Duodenal mucosa (tissue), 2 donors: ENCODE data around the gene TRMT44.
"Not testable (repeated sequence)": the region's sequence is repeated elsewhere in the genome, so short reads cannot be mapped to it uniquely, and the experiment has no call there.

Experiments
- H3K27ac ChIP-seq: one replicate; pipeline ENCODE4 v1.7.0; 2013; ENCODE audit warnings: low read depth, low read length
- H3K27me3 ChIP-seq, 2 donors: one replicate each; pipeline ENCODE4 v1.7.0; 2013; ENCODE audit warnings: low read length in 2 of 2, control low read depth in 1 of 2; ENCODE audit not compliant: insufficient read depth in 2 of 2, control insufficient read depth in 1 of 2
- H3K36me3 ChIP-seq, 2 donors: one replicate each; pipeline ENCODE4 v1.7.0; 2013; ENCODE audit warnings: low read length in 2 of 2, control low read depth in 1 of 2; ENCODE audit not compliant: insufficient read depth in 2 of 2, control insufficient read depth in 1 of 2
- H3K4me1 ChIP-seq, 2 donors: one replicate each; pipeline ENCODE4 v1.7.0; 2013; ENCODE audit warnings: low read length in 2 of 2, control low read depth in 1 of 2; ENCODE audit not compliant: insufficient read depth in 2 of 2, control insufficient read depth in 1 of 2
- H3K4me3 ChIP-seq, 2 donors: one replicate each; pipeline ENCODE4 v1.7.0; 2013; ENCODE audit warnings: low read length in 2 of 2, low read depth in 1 of 2
- H3K9ac ChIP-seq, 2 donors: one replicate each; pipeline ENCODE4 v1.7.0; 2013; ENCODE audit warnings: low read length in 2 of 2, low read depth in 1 of 2
- H3K9me3 ChIP-seq, 2 donors: one replicate each; pipeline ENCODE4 v1.7.0; 2013; ENCODE audit warnings: low read length in 2 of 2, control low read depth in 1 of 2; ENCODE audit not compliant: control insufficient read depth in 1 of 2

TRMT44 gene

DNA sequence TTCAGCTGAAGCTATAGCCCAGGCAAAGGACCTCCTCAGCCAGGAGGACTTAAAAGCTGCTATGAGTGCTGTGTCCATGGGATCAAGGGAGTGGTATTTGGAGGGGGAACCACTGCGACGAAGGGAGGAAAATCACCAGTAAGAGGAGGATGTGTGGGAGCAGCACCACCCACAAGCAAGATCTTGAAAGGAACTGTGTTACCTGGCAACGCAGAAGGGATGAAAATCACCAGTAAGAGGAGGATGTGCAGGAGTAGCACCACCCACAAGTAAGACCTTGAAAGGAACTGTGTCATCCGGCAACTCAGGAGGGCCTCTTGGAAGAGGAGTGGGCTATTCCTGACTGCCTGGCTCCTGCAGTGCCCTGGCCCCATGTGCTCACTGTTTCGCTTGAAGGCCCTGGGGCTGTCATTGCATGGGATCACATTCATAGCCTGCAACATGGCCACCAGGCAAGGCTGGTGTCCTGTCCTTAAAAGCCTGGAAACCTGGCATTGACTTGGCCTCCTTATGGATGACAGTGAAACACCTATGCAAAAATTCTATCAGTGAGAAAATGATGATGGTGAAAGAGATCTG lies 48.3 kb downstream of the TRMT44 start:
- H3K36me3 ChIP-seq: no peaks in the 10 kb centered on the region

DNA sequence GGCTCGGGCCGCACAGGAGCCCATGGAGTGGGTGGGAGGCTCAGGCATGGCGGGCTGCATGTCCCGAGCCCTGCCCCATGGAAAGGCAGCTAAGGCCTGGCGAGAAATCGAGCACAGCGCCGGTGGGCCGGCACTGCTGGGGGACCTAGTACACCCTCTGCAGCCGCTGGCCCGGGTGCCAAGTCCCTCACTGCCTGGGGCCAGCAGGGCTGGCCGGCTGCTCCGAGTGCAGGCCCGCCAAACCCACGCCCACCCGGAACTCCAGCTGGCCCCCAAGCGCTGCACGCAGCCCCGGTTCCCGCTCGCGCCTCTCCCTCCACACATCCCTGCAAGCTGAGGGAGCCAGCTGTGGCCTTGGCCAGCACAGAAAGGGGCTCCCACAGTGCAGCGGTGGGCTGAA lies 50.9 kb downstream of the TRMT44 start:
- H3K4me3 ChIP-seq, H3K9me3 ChIP-seq, H3K36me3 ChIP-seq, H3K4me1 ChIP-seq, H3K27ac ChIP-seq, H3K9ac ChIP-seq, H3K27me3 ChIP-seq: not testable (repeated sequence)

More for the DNA sequence above, 48.3 kb downstream of the TRMT44 start:
- H3K9ac ChIP-seq: no peak overlapping the region
- no peaks in the 10 kb centered on the region for H3K4me1 ChIP-seq
- no peaks in the 10 kb centered on the region for H3K9me3 ChIP-seq
- no peak overlapping the region for H3K4me3 ChIP-seq
- no peak overlapping the region for H3K27ac ChIP-seq
- no peaks in the 10 kb centered on the region for H3K27me3 ChIP-seq

DNA sequence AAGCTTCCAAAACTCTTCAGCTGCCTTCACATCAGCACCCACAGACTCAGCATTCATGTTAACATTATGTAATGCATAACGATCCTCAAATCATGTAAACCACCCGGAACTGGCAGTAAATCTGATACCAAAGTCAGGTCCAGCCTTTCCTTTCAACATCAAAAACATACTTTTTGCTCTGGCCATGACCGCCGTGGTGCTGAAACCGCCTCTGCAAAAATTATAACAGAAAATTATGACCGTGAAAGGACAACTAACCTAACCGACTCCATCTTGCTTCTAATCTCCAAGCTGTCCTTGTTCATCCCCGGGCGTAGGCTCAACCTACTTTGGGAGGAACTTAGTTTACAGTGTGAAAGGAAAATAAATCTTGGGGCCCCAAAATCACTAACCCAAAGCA lies 51.6 kb downstream of the TRMT44 start:
- Histone ChIP-seq H3K4me1 (no peaks in the 10 kb centered on the region), H3K9ac (no peak overlapping the region), H3K27ac (no peak overlapping the region), H3K27me3 (no peaks in the 10 kb centered on the region), H3K9me3 (no peaks in the 10 kb centered on the region), H3K4me3 (no peak overlapping the region), H3K36me3 (no peaks in the 10 kb centered on the region)

DNA sequence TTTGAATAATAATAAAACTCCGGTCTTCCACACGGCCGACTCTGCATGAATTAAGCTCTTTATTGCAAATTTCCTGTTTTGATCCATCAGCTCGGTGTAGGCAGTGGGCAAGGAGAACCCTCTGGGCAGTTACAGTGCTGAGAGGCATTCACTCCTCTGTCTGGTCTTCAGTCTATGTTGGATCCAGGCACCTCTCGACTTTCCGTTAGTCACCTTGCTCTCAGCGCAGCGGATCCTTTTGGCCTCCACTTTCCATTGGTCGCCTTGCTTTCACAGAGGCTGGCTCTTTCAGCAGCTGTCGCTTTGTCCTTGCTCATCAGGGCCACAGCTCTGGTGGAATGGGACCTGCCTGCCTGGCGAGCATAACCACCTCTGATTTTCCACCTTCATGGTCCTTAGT lies 52.9 kb downstream of the TRMT44 start:
- no peak overlapping the region for H3K27ac ChIP-seq
- peaks cover 0 to 6% of the 10 kb centered on the region in 2 donors for H3K9me3 ChIP-seq
- no peak overlapping the region for H3K4me3 ChIP-seq
- no peaks in the 10 kb centered on the region for H3K4me1 ChIP-seq
- H3K36me3 ChIP-seq: no peaks in the 10 kb centered on the region
- H3K27me3 ChIP-seq: no peaks in the 10 kb centered on the region
- H3K9ac ChIP-seq: no peak overlapping the region

DNA sequence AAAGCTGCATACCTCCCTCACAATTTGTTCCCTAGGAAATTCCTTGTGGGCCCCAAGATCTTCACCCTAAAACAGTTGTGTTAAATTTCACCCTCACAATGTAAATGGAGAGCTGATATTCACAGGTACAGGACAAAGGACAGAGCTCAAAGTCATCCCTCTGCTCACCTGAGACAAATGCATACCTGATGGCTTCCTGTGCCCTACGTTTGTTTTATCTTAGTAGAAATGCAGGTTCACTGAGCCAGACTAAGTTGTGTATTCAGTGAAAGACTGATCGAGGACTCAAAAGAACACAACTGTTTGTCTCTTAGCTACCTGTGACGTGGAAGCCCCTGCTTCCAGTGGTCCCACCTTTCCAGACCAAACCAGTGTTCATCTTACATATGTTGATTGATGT lies 53.6 kb downstream of the TRMT44 start:
- Histone ChIP-seq H3K4me1 (no peaks in the 10 kb centered on the region), H3K9ac (no peak overlapping the region), H3K9me3 (peaks cover 0 to 6% of the 10 kb centered on the region in 2 donors), H3K27me3 (no peaks in the 10 kb centered on the region), H3K4me3 (no peak overlapping the region), H3K36me3 (no peaks in the 10 kb centered on the region), H3K27ac (no peak overlapping the region)

DNA sequence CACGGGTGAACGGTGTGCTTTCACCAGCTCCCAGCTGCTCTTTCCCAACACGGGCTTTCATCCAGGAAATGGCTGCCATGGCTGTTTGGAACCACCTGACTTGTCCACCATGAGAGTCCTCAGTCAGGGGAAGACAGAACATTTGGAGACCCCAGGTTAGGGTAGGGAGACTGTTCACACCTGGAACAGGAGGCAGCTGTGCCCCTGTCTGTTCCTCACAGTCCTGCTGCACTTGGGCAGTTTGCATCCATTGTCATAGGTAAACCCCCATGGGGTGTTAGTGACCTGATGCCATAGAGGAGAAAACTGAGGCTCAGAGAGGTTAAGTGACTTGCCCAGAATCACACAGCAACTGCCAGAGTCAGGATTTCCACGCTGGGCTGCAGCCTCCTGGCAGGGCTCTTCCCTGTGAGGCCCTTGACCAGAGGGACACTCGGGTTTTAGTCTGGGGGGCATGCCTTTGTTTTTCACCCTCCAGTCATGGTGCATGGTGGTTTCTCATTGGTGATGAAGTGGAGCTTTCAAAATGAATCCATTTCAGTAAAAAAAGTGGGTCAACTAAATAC lies 54.5 kb downstream of the TRMT44 start:
- no peaks in the 10 kb centered on the region for H3K27me3 ChIP-seq
- no peak overlapping the region for H3K9ac ChIP-seq
- no peaks in the 10 kb centered on the region for H3K36me3 ChIP-seq
- H3K27ac ChIP-seq: no peak overlapping the region
- no peak overlapping the region for H3K4me3 ChIP-seq
- H3K4me1 ChIP-seq: no peaks in the 10 kb centered on the region
- H3K9me3 ChIP-seq: peaks cover 0 to 6% of the 10 kb centered on the region in 2 donors

DNA sequence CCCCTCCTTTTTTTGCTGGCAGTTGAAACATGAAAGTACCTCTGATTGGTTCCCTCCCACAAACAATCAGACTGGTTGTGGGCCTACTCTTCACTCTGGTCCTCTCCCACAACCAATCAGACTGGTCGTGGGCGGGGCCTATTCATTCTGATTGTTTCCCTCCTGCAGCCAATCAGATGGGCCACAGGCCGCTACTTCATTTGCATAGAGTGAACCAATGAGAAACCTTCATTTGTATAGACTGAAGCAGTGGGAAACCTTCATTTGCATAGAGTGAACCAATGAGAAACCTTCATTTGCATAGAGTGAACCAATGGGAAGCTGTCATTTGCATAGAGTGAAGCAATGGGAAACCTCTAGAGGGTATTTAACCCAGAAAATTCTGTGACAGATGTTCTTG lies 55.2 kb downstream of the TRMT44 start:
- Histone ChIP-seq H3K4me1 (no peaks in the 10 kb centered on the region), H3K9ac (no peak overlapping the region), H3K4me3 (no peak overlapping the region), H3K36me3 (no peaks in the 10 kb centered on the region), H3K9me3 (peaks cover 0 to 6% of the 10 kb centered on the region in 2 donors), H3K27ac (no peak overlapping the region), H3K27me3 (no peaks in the 10 kb centered on the region)

DNA sequence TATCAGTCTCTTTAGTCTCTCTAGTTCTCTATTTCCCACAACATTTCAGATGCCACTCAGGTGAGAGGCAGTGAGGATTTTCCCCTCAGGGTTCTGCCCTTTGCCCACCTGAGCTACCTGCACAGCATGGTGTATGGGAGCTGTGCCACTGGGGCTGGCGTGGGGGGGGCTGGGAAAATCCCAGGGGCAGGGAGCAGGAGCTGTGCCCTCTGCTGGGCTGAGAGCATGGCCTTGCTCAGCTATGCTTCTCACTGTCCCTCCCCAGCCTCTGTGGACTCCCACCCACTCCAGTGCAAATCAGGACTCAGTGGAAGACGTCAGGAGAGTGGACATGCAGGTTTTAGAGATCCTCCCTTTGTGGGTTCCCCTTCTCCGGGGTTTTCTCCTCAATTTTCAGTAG lies 57.2 kb downstream of the TRMT44 start:
- Histone ChIP-seq H3K36me3 (no peaks in the 10 kb centered on the region), H3K27me3 (no peaks in the 10 kb centered on the region), H3K4me3 (no peak overlapping the region), H3K27ac (no peak overlapping the region), H3K9ac (no peak overlapping the region), H3K9me3 (peaks cover 0 to 6% of the 10 kb centered on the region in 2 donors), H3K4me1 (no peaks in the 10 kb centered on the region)

DNA sequence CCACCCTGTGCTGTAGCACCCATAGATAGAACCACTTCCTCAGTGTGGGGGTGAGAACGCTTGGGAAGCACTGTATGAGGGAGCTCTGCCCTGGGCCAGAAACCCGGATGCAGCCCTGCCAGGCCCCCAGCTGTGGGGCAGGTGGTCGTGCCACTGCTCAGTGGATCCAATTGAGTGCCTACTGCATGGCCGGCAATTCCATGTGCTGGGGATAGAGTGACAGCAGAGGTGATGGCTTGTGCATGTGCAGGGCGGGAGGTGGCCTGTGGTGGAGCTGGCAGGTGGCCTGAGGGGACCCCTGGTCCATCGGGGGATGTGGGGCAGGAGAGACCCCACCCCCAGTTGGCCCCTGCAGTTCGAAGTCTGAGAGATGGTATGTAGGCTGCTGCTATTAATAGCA lies 60.4 kb downstream of the TRMT44 start:
- H3K4me1 ChIP-seq: no peaks in the 10 kb centered on the region
- peaks cover 0 to 6% of the 10 kb centered on the region in 2 donors for H3K9me3 ChIP-seq
- peaks cover 0 to 8% of the 10 kb centered on the region in 2 donors for H3K27me3 ChIP-seq
- H3K27ac ChIP-seq: no peak overlapping the region
- no peak overlapping the region for H3K9ac ChIP-seq
- no peak overlapping the region for H3K4me3 ChIP-seq
- H3K36me3 ChIP-seq: no peaks in the 10 kb centered on the region

DNA sequence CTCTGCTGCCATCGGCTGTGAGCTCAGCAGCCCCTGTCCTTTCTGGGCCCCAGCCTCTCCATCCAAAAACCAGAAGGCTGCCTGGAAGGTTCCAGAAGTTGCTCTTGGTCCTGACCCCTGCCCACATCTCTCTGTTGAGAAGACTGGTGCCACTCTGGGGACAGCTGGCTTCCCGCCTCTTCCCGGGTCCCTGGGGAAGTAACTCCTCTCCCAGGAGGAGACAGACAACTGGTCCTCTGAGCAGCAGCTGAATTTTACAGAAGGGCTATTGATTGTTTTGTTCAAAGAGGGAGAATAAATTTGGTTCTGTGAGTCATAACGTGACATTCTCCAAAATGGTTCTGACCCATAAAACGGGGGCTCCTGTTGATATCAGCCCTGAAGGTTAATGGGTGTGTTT lies 61.2 kb downstream of the TRMT44 start:
- Histone ChIP-seq H3K4me3 (no peak overlapping the region), H3K27ac (no peak overlapping the region), H3K4me1 (no peaks in the 10 kb centered on the region), H3K27me3 (peaks cover 0 to 8% of the 10 kb centered on the region in 2 donors), H3K9me3 (peaks cover 0 to 6% of the 10 kb centered on the region in 2 donors), H3K9ac (no peak overlapping the region), H3K36me3 (no peaks in the 10 kb centered on the region)
